ENCODE data around the gene BCAP29.
"Not testable (repeated sequence)": the region's sequence is repeated elsewhere in the genome, so short reads cannot be mapped to it uniquely, and the experiment has no call there.

BCAP29 gene

GRCh38 chr7:107579885-107580715, at the start of gene BCAP29:
Gene BCAP29 (plus strand): TSS chr7:107580246. CDS start chr7:107580773, 527 bp downstream.
- peak; percentile 65 for DNase-seq

GRCh38 chr7:107530751-107531150, 49.3 kb upstream of the BCAP29 start:
- DNase-seq = no peak

GRCh38 chr7:107534139-107534538, 45.9 kb upstream of the BCAP29 start:
- no peak for DNase-seq

GRCh38 chr7:107537228-107537627, 42.8 kb upstream of the BCAP29 start:
- not testable (repeated sequence) for DNase-seq

- no peak for DNase-seq
Measured at GRCh38 chr7:107538001-107538400, 42.0 kb upstream of the BCAP29 start.

GRCh38 chr7:107543338-107543993, 36.6 kb upstream of the BCAP29 start:
- DNase-seq = no peak

- DNase-seq = no peak
Measured at GRCh38 chr7:107544848-107545591, 35.0 kb upstream of the BCAP29 start.

- DNase-seq = no peak
Measured at GRCh38 chr7:107551936-107552335, 28.1 kb upstream of the BCAP29 start.

- DNase-seq = no peak
Measured at GRCh38 chr7:107555893-107556292, 24.2 kb upstream of the BCAP29 start.

- DNase-seq = no peak
Measured at GRCh38 chr7:107559864-107560263, 20.2 kb upstream of the BCAP29 start.

GRCh38 chr7:107560898-107561516, 19.0 kb upstream of the BCAP29 start:
- peak in 1 of 2 donors; percentile 51 for DNase-seq

- no peak for DNase-seq
Measured at GRCh38 chr7:107563081-107563774, 16.8 kb upstream of the BCAP29 start.

- peak; percentile 85 to 87 for DNase-seq
Measured at GRCh38 chr7:107563775-107564552, 16.1 kb upstream of the BCAP29 start, which contains the start of the genes COG5 and DUS4L. Gene COG5 (minus strand): TSS chr7:107563920. CDS start chr7:107563896, 24 bp downstream. Gene DUS4L (plus strand): TSS chr7:107563971. CDS start chr7:107567071, 3,100 bp downstream.

- no peak for DNase-seq
Measured at GRCh38 chr7:107564553-107565298, 15.3 kb upstream of the BCAP29 start.

GRCh38 chr7:107570298-107570697, 9.7 kb upstream of the BCAP29 start:
- DNase-seq = no peak

- no peak for DNase-seq
Measured at GRCh38 chr7:107573537-107573936, 6.5 kb upstream of the BCAP29 start.

GRCh38 chr7:107579554-107579884, 527 bp upstream of the BCAP29 start:
- DNase-seq = no peak

- DNase-seq = no peak
Measured at GRCh38 chr7:107580716-107581383, 804 bp downstream of the BCAP29 start.

GRCh38 chr7:107581387-107582013, 1.5 kb downstream of the BCAP29 start:
- DNase-seq = no peak

- DNase-seq = no peak
Measured at GRCh38 chr7:107582875-107583274, 2.8 kb downstream of the BCAP29 start.
